BJ (cell line): Measurements from ENCODE around the gene CAPN10. TPM values are rescaled to one million over a fixed set of nuclear protein-coding genes. Genes with fewer than 3 reads are reported as not detected.
"Not testable (repeated sequence)": the region's sequence is repeated elsewhere in the genome, so short reads cannot be mapped to it uniquely, and the experiment has no call there.

Source experiments
- CTCF ChIA-PET: fragments of 350-600 bp; formaldehyde crosslinking; extraction: SDS; loops from one replicate; lab custom pipeline; 2021; ENCODE audit warnings: antibody characterized with exemption, inconsistent platforms; lab: Yijun Ruan, JAX
- POLR2A ChIA-PET: fragments of 300-600 bp; sonication (Branson Sonifier 250); formaldehyde crosslinking; extraction: SDS; loops from one replicate; lab custom pipeline; 2021; ENCODE audit warnings: antibody characterized with exemption; lab: Charles Lee
- DNase-seq: peaks from one replicate; pipeline ENCODE4 v3.0.0-alpha.2; 2011; ENCODE audit warnings: low read depth
- H3K27me3 ChIP-seq: 2 replicates; pipeline ENCODE4 v1.6.0; 2011; ENCODE audit warnings: low read length; ENCODE audit not compliant: control insufficient read depth, insufficient read depth
- H3K36me3 ChIP-seq: 2 replicates; pipeline ENCODE4 v1.5.1; 2011; ENCODE audit warnings: low read length; ENCODE audit not compliant: control insufficient read depth, insufficient read depth
- H3K4me3 ChIP-seq: 2 replicates; pipeline ENCODE4 v1.5.1; 2011; ENCODE audit warnings: low read depth, mild to moderate bottlenecking, control low read depth, low read length
- polyA plus RNA-seq: library from polyadenylated mRNA; depleted of rRNA; stranded (reverse); fragments of >200 nt; gene quantifications from 2 replicates; pipeline ENCODE4 v1.2.3, GENCODE V29; 2011
- TF ChIP-seq, protein P1 (sequence below): IDR thresholded peaks from 2 replicates; pipeline ENCODE4 v1.5.1; 2011; ENCODE audit warnings: low read depth, mild to moderate bottlenecking, control low read depth, inconsistent platforms, low read length, moderate library complexity; ENCODE audit not compliant: insufficient read depth

The CAPN10 gene
- polyA plus RNA-seq, 1 experiment = 14.9 TPM

DNA sequence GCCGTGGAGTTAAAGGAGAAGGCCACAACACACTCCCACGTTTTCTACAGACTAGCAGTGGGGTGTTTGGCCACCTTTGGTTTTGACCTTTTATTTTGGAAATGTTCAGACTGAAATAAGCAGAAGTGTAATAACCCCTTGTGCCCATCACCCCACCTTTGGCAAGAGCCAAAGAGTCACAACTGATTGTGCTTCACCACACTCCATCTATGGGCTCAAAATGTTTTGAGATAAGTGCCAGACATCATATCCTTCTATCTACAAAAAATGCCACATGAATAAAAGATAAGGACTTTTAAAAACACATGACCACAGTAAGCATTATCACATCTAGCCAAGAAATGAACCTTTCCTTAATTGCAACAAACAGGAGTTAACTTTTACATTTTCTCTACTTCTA is 28.9 kb downstream of the CAPN10 start:
- ChIA-PET CTCF (no interaction called here), POLR2A (no interaction called here)
- DNase-seq = no peak

DNA sequence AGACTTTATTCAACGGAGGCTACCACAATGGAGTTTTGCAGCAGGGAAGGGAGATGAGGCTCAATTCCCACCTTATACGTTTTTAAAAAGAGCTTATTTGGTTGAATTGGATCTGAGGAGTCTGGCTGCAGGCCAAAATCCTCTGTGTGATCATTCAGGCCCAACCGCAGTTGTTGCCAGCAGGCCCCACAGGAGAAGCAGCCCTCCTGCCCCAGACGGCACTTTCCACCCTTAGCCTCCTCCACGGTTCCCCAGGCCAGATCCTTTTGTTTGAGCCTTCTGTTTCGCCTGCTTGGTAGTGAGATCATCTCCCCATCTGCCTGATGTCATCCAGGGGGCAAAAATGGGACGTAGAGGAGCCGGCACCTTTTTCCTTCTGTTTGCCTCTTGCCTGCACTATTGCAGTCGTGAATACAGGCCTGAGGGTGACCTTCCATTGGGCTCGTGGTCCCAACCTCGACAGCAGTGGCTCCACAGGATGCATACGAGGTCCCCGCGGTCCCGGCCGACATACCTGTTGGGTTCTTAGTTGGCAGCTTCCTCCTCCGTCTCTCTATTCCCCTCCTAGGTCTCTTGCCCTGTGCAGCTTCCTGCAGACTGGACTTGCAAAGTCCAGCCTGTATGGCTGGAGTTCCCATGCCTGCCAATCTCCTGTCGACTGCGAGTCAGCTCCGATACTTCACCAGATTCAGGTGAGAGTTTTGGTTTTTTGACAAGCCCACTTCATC is 29.4 kb downstream of the CAPN10 start:
- POLR2A ChIA-PET = no interaction called here
- TF ChIP-seq, protein P1, sequence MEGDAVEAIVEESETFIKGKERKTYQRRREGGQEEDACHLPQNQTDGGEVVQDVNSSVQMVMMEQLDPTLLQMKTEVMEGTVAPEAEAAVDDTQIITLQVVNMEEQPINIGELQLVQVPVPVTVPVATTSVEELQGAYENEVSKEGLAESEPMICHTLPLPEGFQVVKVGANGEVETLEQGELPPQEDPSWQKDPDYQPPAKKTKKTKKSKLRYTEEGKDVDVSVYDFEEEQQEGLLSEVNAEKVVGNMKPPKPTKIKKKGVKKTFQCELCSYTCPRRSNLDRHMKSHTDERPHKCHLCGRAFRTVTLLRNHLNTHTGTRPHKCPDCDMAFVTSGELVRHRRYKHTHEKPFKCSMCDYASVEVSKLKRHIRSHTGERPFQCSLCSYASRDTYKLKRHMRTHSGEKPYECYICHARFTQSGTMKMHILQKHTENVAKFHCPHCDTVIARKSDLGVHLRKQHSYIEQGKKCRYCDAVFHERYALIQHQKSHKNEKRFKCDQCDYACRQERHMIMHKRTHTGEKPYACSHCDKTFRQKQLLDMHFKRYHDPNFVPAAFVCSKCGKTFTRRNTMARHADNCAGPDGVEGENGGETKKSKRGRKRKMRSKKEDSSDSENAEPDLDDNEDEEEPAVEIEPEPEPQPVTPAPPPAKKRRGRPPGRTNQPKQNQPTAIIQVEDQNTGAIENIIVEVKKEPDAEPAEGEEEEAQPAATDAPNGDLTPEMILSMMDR = no peak
- H3K4me3 ChIP-seq = no peak overlapping the region
- CTCF ChIA-PET = interaction anchor here (0.7 kb wide), 1 partner anchor 30 kb away, joined by 3 read pairs; the partner anchor contains the start of gene CAPN10
- no peak for DNase-seq
- no peaks in the 10 kb centered on the region for H3K36me3 ChIP-seq
- no peaks in the 10 kb centered on the region for H3K27me3 ChIP-seq

More for the DNA sequence above, 28.9 kb downstream of the CAPN10 start:
- Histone ChIP-seq H3K4me3 (no peak overlapping the region), H3K36me3 (no peaks in the 10 kb centered on the region), H3K27me3 (no peaks in the 10 kb centered on the region)
- TF ChIP-seq, protein P1 = no peak

DNA sequence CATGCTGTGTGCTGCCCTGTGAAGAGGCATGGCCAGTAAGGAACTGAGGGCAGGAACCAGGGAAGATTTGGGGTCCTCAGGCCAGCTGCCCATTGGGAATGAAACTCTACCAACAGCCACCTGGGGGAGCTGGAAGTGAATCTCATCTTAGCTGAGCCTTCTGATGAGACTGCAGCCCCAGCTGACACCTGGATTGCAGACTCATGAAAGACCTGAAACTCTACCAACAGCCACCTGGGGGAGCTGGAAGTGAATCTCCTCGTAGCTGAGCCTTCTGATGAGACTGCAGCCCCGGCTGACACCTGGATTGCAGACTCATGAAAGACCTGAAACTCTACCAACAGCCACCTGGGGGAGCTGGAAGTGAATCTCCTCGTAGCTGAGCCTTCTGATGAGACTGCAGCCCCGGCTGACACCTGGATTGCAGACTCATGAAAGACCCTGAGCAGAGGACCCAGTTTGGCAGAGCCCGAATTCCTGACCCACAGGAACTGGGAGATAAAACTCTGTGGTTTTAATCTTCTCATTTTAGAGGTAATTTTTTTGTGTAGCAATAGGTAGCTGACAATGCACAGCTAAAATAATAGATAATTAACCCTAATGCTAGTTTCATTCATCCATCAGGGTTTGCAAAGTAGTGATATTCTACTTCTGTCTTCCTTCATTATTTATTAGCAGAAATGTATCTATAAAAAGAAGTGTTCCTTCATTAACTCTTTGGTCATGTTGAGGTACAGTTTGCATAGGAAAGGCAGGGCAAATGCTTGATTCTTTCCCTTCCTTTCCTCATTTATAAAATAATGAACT is 30.5 kb downstream of the CAPN10 start:
- DNase-seq, POLR2A ChIA-PET, H3K36me3 ChIP-seq, H3K4me3 ChIP-seq, CTCF ChIA-PET, H3K27me3 ChIP-seq: not testable (repeated sequence)

DNA sequence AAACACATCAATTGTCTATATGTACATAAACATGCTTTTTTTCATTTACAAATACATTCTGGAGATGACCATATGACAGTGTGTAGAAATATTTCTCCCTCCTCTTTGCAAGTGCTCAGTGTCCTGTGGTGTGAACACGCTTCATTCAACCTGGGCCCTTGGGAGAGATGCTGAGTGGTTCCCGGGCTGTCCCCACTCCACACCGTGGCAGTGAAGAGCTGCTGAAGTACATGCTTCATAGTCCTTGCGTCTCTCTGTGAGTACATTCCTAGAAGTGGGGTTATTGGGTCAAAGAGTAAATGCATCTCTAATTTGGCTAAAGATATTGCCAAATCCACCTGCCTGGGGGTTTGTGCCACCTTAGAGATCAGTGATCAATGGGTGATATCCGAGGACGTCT is 32.2 kb downstream of the CAPN10 start:
- CTCF ChIA-PET = no interaction called here
- no peak for DNase-seq
- Histone ChIP-seq H3K27me3 (no peaks in the 10 kb centered on the region), H3K4me3 (no peak overlapping the region), H3K36me3 (no peaks in the 10 kb centered on the region)
- POLR2A ChIA-PET = no interaction called here
- TF ChIP-seq, protein P1 = no peak

DNA sequence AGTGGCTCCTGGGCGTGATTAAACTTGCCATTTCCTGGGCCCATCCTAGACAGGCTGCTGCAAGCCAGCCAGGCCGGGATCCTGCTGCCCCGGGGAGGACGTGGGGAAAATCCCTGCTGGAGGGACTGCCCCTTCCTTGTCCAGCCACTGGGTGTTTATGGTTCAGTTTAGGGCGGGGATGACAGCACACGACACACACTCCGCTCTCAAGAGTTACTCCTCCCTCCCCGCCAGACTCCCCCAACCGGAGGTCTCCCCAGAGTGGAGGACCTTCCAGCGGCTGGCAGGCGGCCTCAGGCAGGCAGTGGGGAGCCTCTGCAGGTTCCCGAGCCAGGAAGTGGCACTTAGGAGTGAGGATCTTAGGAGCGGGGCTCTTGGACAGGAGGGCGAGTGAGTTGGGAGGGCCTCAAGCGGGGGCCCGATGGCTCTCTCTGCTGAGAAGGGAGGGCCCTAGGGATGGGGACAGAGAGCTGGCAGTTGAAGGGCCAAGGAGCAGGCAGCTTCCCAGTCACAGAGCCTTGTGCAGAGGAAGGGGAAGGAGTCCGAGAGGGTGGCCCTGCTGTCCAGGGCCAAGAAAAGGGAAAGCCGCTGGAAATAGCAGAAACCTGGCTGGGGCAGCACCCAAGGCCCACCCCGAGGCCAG is 33.1 kb downstream of the CAPN10 start:
- ChIA-PET POLR2A (no interaction called here), CTCF (no interaction called here)
- TF ChIP-seq, protein P1 = no peak
- DNase-seq = no peak
- H3K36me3 ChIP-seq = no peaks in the 10 kb centered on the region
- H3K4me3 ChIP-seq = no peak overlapping the region
- no peaks in the 10 kb centered on the region for H3K27me3 ChIP-seq
